Right atrium auricular region (tissue), 2 donors: ENCODE measurements around the gene PTGIS. TPM values are rescaled to one million over a fixed set of nuclear protein-coding genes. Genes with fewer than 3 reads are reported as not detected.
A peak's percentile ranks its signal among the peaks of the same experiment; 100 is the strongest.

Experiments
- DNase-seq: peaks from one replicate; pipeline ENCODE4 v3.0.0-alpha.2; 2019; ENCODE audit warnings: low spot score
- H3K27ac ChIP-seq, 2 donors: fragments of 200-600 bp; sonication (generic); 1 replicate in 1 of 2; 2 replicates in 1 of 2; pipeline ENCODE4 v1.5.1; 2016 to 2019
- H3K27me3 ChIP-seq, 2 donors: fragments of 200-600 bp; sonication (generic); one replicate each; pipeline versions ENCODE4 v1.5.1 to v1.6.0; 2017 to 2019
- H3K36me3 ChIP-seq: fragments of 200-600 bp; sonication (generic); one replicate; pipeline ENCODE4 v1.5.1; 2016
- H3K4me1 ChIP-seq, 2 donors: fragments of 200-600 bp; sonication (generic); one replicate each; pipeline versions ENCODE4 v1.5.1 to v1.6.0; 2017 to 2019
- H3K4me3 ChIP-seq, 2 donors: fragments of 200-600 bp; sonication (generic); 1 replicate in 1 of 2; 2 replicates in 1 of 2; pipeline ENCODE4 v1.5.1; 2017 to 2019; ENCODE audit warnings: mild to moderate bottlenecking in 1 of 2, moderate library complexity in 1 of 2
- H3K9me3 ChIP-seq, 2 donors: fragments of 200-600 bp; sonication (generic); one replicate each; pipeline ENCODE4 v1.5.1; 2019
- CTCF ChIP-seq, 2 donors: fragments of 200-600 bp; sonication (generic); IDR thresholded peaks; one replicate each; pipeline ENCODE4 v1.5.1; 2019; ENCODE audit warnings: antibody characterized with exemption in 2 of 2
- total RNA-seq, 2 donors: library from RNA; depleted of rRNA; stranded (reverse); fragments of >200 nt; gene quantifications; one replicate each; pipeline ENCODE4 v1.1.0, GENCODE V29; 2016

PTGIS gene
- total RNA-seq, 2 donors from 2014 or later = 59.8 to 169 TPM

- no peaks in the 10 kb centered on the region for H3K9me3 ChIP-seq
- DNase-seq = no peak
- peak overlapping the region; percentile 75 to 84 for H3K27ac ChIP-seq
- no peak overlapping the region for H3K4me3 ChIP-seq
- no peaks in the 10 kb centered on the region for H3K27me3 ChIP-seq
- peaks cover 0 to 43% of the 10 kb centered on the region in 2 donors for H3K4me1 ChIP-seq
- no peak for TF ChIP-seq CTCF (IDR thresholded peaks at IDR 0.05)
- H3K36me3 ChIP-seq = no peaks in the 10 kb centered on the region
Observed at GRCh38 chr20:49592120-49592519, 24.2 kb upstream of the PTGIS start.

GRCh38 chr20:49591217-49591865 lies 23.4 kb upstream of the PTGIS start:
- Histone ChIP-seq H3K27me3 (no peaks in the 10 kb centered on the region), H3K4me1 (peaks cover 0 to 46% of the 10 kb centered on the region in 2 donors), H3K27ac (peak overlapping the region; percentile 75 to 84), H3K36me3 (no peaks in the 10 kb centered on the region), H3K9me3 (no peaks in the 10 kb centered on the region), H3K4me3 (no peak overlapping the region)
- DNase-seq = peak; percentile 81
- TF ChIP-seq CTCF (IDR thresholded peaks at IDR 0.05) = no peak

GRCh38 chr20:49590163-49591017 lies 22.5 kb upstream of the PTGIS start:
- TF ChIP-seq CTCF (IDR thresholded peaks at IDR 0.05) = no peak
- H3K36me3 ChIP-seq = no peaks in the 10 kb centered on the region
- H3K4me1 ChIP-seq = peaks cover 0 to 50% of the 10 kb centered on the region in 2 donors
- H3K9me3 ChIP-seq = no peaks in the 10 kb centered on the region
- peak overlapping the region; percentile 27 to 84 for H3K27ac ChIP-seq
- no peak for DNase-seq
- H3K27me3 ChIP-seq = no peaks in the 10 kb centered on the region
- no peak overlapping the region for H3K4me3 ChIP-seq

- H3K36me3 ChIP-seq = no peaks in the 10 kb centered on the region
- no peak overlapping the region for H3K4me3 ChIP-seq
- peaks cover 0 to 50% of the 10 kb centered on the region in 2 donors for H3K4me1 ChIP-seq
- no peaks in the 10 kb centered on the region for H3K9me3 ChIP-seq
- no peaks in the 10 kb centered on the region for H3K27me3 ChIP-seq
- peak overlapping the region; percentile 60 to 84 for H3K27ac ChIP-seq
- no peak for DNase-seq
- TF ChIP-seq CTCF (IDR thresholded peaks at IDR 0.05) = no peak
Observed at GRCh38 chr20:49589747-49590146, 21.8 kb upstream of the PTGIS start.

- Histone ChIP-seq H3K27ac (peak overlapping the region; percentile 60 to 84), H3K27me3 (no peaks in the 10 kb centered on the region), H3K4me1 (peaks cover 0 to 48% of the 10 kb centered on the region in 2 donors), H3K36me3 (no peaks in the 10 kb centered on the region), H3K9me3 (peaks cover 0 to 8% of the 10 kb centered on the region in 2 donors), H3K4me3 (no peak overlapping the region)
- no peak for TF ChIP-seq CTCF (IDR thresholded peaks at IDR 0.05)
- DNase-seq = no peak
Observed at GRCh38 chr20:49587111-49587570, 19.2 kb upstream of the PTGIS start.
